Muscle of leg (tissue), 11 donors: Measurements from ENCODE around the gene NPW. TPM values are rescaled to one million over a fixed set of nuclear protein-coding genes. Genes with fewer than 3 reads are reported as not detected.

Experiments used
- DNase-seq: peaks from one replicate; pipeline ENCODE4 v3.0.0; 2013
- H3K27ac ChIP-seq: one replicate; pipeline ENCODE4 v1.5.1; 2013; ENCODE audit warnings: mild to moderate bottlenecking, low read length, control low read depth
- H3K27me3 ChIP-seq: one replicate; pipeline ENCODE4 v1.6.1; 2013; ENCODE audit warnings: low read length; ENCODE audit not compliant: control insufficient read depth, insufficient read depth
- H3K36me3 ChIP-seq: one replicate; pipeline ENCODE4 v1.6.1; 2013; ENCODE audit warnings: low read length; ENCODE audit not compliant: control insufficient read depth, insufficient read depth
- H3K4me1 ChIP-seq: one replicate; pipeline ENCODE4 v1.6.1; 2013; ENCODE audit warnings: low read length; ENCODE audit not compliant: control insufficient read depth, insufficient read depth
- H3K4me3 ChIP-seq: one replicate; pipeline ENCODE4 v1.5.1; 2013; ENCODE audit warnings: low read length, control low read depth
- H3K9me3 ChIP-seq: replicated peaks from 2 replicates; pipeline ENCODE4 v1.6.1; 2013; ENCODE audit warnings: low read depth, low read length; ENCODE audit not compliant: control insufficient read depth
- WGBS: methylation state at CpG from one replicate; pipeline ENCODE4 v1.1.5; 2013; ENCODE audit warnings: missing lambda C conversion rate; ENCODE audit not compliant: insufficient coverage; 5-methylcytosine and 5-hydroxymethylcytosine counted together
- polyA plus RNA-seq, 8 donors: library from polyadenylated mRNA; unstranded; fragments of 120-200 nt; gene quantifications; one replicate each; pipeline versions ENCODE4 v1.2.1 to v1.2.3, GENCODE V29; 2013; ENCODE audit warnings: inconsistent platforms in 1 of 8, low replicate concordance in 1 of 8; ENCODE audit not compliant: insufficient read length in 8 of 8, insufficient read depth in 1 of 8
- total RNA-seq: library from RNA; stranded (reverse); fragments of 120-200 nt; gene quantifications from one replicate; pipeline ENCODE4 v1.2.4, GENCODE V29; 2013

The NPW gene
- total and polyA plus RNA-seq, 9 donors = 0.57 to 5.4 (median 2.3) TPM

- peak within 1 kb of the TSS; percentile 79 for H3K27ac ChIP-seq
- H3K4me1 ChIP-seq = peaks cover 56% of the 10 kb centered on the region
- H3K36me3 ChIP-seq = peaks cover 27% of the 10 kb centered on the region
- H3K27me3 ChIP-seq = peaks cover 64% of the 10 kb centered on the region
- H3K4me3 ChIP-seq = peak within 1 kb of the TSS; percentile 64
- under 1% methylated on average over 101 of the region's 109 CpGs for WGBS
- H3K9me3 ChIP-seq = no peaks in the 10 kb centered on the region
- DNase-seq = peak; percentile 97
Measured at GRCh38 chr16:1983544-1984346, 35.8 kb upstream of the NPW start, which contains the start of gene GFER. TSS of gene GFER (plus strand) at chr16:1984193. CDS start at chr16:1984219, 26 bp downstream.

GRCh38 chr16:1984347-1985225 is 35.0 kb upstream of the NPW start:
- 7% methylated on average over 51 of the region's 58 CpGs for WGBS
- Histone ChIP-seq H3K27me3 (peaks cover 64% of the 10 kb centered on the region), H3K36me3 (peaks cover 26% of the 10 kb centered on the region), H3K4me1 (peaks cover 60% of the 10 kb centered on the region), H3K9me3 (no peaks in the 10 kb centered on the region), H3K4me3 (peak overlapping the region; percentile 64), H3K27ac (no peak overlapping the region)
- DNase-seq = peak; percentile 43

GRCh38 chr16:1985466-1986150 is 34.0 kb upstream of the NPW start:
- Histone ChIP-seq H3K27me3 (peaks cover 60% of the 10 kb centered on the region), H3K27ac (no peak overlapping the region), H3K9me3 (no peaks in the 10 kb centered on the region), H3K4me1 (peaks cover 55% of the 10 kb centered on the region), H3K4me3 (no peak overlapping the region), H3K36me3 (peaks cover 26% of the 10 kb centered on the region)
- no peak for DNase-seq
- 93% methylated on average over 13 of the region's 14 CpGs for WGBS

GRCh38 chr16:1987198-1987597 is 32.4 kb upstream of the NPW start:
- Histone ChIP-seq H3K27ac (no peak overlapping the region), H3K27me3 (peaks cover 57% of the 10 kb centered on the region), H3K9me3 (no peaks in the 10 kb centered on the region), H3K4me3 (no peak overlapping the region), H3K4me1 (peaks cover 52% of the 10 kb centered on the region), H3K36me3 (peaks cover 26% of the 10 kb centered on the region)
- WGBS = 82% methylated on average over 8 of the region's 10 CpGs
- no peak for DNase-seq

- no peak within 1 kb of the TSS for H3K4me3 ChIP-seq
- peaks cover 51% of the 10 kb centered on the region for H3K27me3 ChIP-seq
- H3K9me3 ChIP-seq = no peaks in the 10 kb centered on the region
- H3K36me3 ChIP-seq = peaks cover 26% of the 10 kb centered on the region
- peaks cover 42% of the 10 kb centered on the region for H3K4me1 ChIP-seq
- no peak within 1 kb of the TSS for H3K27ac ChIP-seq
- DNase-seq = no peak
- under 1% methylated on average over 48 of the region's 67 CpGs for WGBS
Measured at GRCh38 chr16:1989209-1990100, 30.1 kb upstream of the NPW start, which contains the start of gene SYNGR3. TSS of gene SYNGR3 (plus strand) at chr16:1989970. CDS start at chr16:1990103, 133 bp downstream.

- H3K4me3 ChIP-seq = no peak overlapping the region
- H3K4me1 ChIP-seq = peaks cover 36% of the 10 kb centered on the region
- H3K36me3 ChIP-seq = peaks cover 23% of the 10 kb centered on the region
- DNase-seq = no peak
- H3K27ac ChIP-seq = no peak overlapping the region
- H3K9me3 ChIP-seq = no peaks in the 10 kb centered on the region
- peaks cover 51% of the 10 kb centered on the region for H3K27me3 ChIP-seq
- WGBS = 2% methylated on average over 9 of the region's 25 CpGs
Measured at GRCh38 chr16:1990101-1990350, 29.6 kb upstream of the NPW start.

- H3K27ac ChIP-seq = no peak overlapping the region
- H3K27me3 ChIP-seq = peaks cover 51% of the 10 kb centered on the region
- H3K4me1 ChIP-seq = peaks cover 32% of the 10 kb centered on the region
- no peak for DNase-seq
- WGBS = 2% methylated on average over 29 of the region's 50 CpGs
- no peak overlapping the region for H3K4me3 ChIP-seq
- H3K9me3 ChIP-seq = no peaks in the 10 kb centered on the region
- peaks cover 18% of the 10 kb centered on the region for H3K36me3 ChIP-seq
Measured at GRCh38 chr16:1990351-1991134, 29.0 kb upstream of the NPW start.

- Histone ChIP-seq H3K4me1 (peaks cover 32% of the 10 kb centered on the region), H3K27me3 (peaks cover 51% of the 10 kb centered on the region), H3K9me3 (no peaks in the 10 kb centered on the region), H3K4me3 (no peak overlapping the region), H3K27ac (no peak overlapping the region), H3K36me3 (peaks cover 14% of the 10 kb centered on the region)
- WGBS = 6% methylated on average over 15 of the region's 18 CpGs
- no peak for DNase-seq
Measured at GRCh38 chr16:1991135-1991551, 28.4 kb upstream of the NPW start.

GRCh38 chr16:1991588-1991947 is 28.0 kb upstream of the NPW start:
- peaks cover 11% of the 10 kb centered on the region for H3K36me3 ChIP-seq
- H3K27ac ChIP-seq = no peak overlapping the region
- peak overlapping the region; percentile 33 for H3K4me3 ChIP-seq
- H3K4me1 ChIP-seq = peaks cover 32% of the 10 kb centered on the region
- WGBS = 7% methylated on average over 22 of the region's 22 CpGs
- H3K9me3 ChIP-seq = no peaks in the 10 kb centered on the region
- DNase-seq = no peak
- peaks cover 51% of the 10 kb centered on the region for H3K27me3 ChIP-seq
